ENCODE results near the gene TAF4B. TPM values are rescaled to one million over a fixed set of nuclear protein-coding genes. Genes with fewer than 3 reads are reported as not detected.

The TAF4B gene
- polyA plus RNA-seq, 1 of the 3 experiments (the other 2 are of a cell fraction) = 1.3 TPM

GRCh38 chr18:26207937-26208336, 18.3 kb upstream of the TAF4B start:
- Histone ChIP-seq H3K27ac (ENCODE audit: low read depth in 2 of 2, low read length in 1 of 2) (no peak overlapping the region), H3K36me3 (replicated peaks in 1 of 2; ENCODE audit: control insufficient read depth in 1 of 2, insufficient read depth in 2 of 2, low read length in 1 of 2) (no peaks in the 10 kb centered on the region), H4K20me1 (ENCODE audit: insufficient read depth) (no peaks in the 10 kb centered on the region), H3K27me3 (ENCODE audit: insufficient read depth) (no peaks in the 10 kb centered on the region), H3K9ac (no peak overlapping the region), H3K9me3 (no peaks in the 10 kb centered on the region), H3K9me2 (no peaks in the 10 kb centered on the region), H3K4me2 (no peak overlapping the region), H3K79me2 (ENCODE audit: insufficient read depth) (no peaks in the 10 kb centered on the region), H3F3A (replicated peaks; ENCODE audit: insufficient read depth) (no peaks in the 10 kb centered on the region), H3K4me1 (ENCODE audit: control insufficient read depth in 1 of 2, insufficient read depth in 2 of 2, low read depth in 1 of 2, low read length in 1 of 2) (no peaks in the 10 kb centered on the region), H3K4me3 (ENCODE audit: low read depth in 2 of 2, low read length in 1 of 2) (no peak overlapping the region), H2AFZ (ENCODE audit: low read depth) (no peak overlapping the region)
- ChIA-PET POLR2A (no interaction called here), CTCF (no interaction called here)
- DNase-seq = no peak
- WGBS (ENCODE audit: low lambda C conversion rate) = 55% methylated on average over 3 of the region's 3 CpGs
- TF ChIP-seq RXRA (IDR thresholded peaks at IDR 0.05; ENCODE audit: borderline replicate concordance, low read depth) = no peak
- TF ChIP-seq TEAD4 (IDR thresholded peaks at IDR 0.05; ENCODE audit: borderline replicate concordance, insufficient read depth) = no peak
- no peak for TF ChIP-seq POLR2AphosphoS5 (IDR thresholded peaks at IDR 0.05; ENCODE audit: low read depth, low read length)
- TF ChIP-seq RAD21 (IDR thresholded peaks at IDR 0.05; ENCODE audit: low read length) = no peak
- no peak for TF ChIP-seq NFIC (IDR thresholded peaks at IDR 0.05; ENCODE audit: borderline replicate concordance)
- TF ChIP-seq ELF1 (IDR thresholded peaks at IDR 0.05) = no peak
- TF ChIP-seq, protein P1, sequence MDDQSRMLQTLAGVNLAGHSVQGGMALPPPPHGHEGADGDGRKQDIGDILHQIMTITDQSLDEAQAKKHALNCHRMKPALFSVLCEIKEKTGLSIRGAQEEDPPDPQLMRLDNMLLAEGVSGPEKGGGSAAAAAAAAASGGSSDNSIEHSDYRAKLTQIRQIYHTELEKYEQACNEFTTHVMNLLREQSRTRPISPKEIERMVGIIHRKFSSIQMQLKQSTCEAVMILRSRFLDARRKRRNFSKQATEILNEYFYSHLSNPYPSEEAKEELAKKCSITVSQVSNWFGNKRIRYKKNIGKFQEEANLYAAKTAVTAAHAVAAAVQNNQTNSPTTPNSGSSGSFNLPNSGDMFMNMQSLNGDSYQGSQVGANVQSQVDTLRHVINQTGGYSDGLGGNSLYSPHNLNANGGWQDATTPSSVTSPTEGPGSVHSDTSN (IDR thresholded peaks at IDR 0.05) = no peak
- TF ChIP-seq, protein P2, sequence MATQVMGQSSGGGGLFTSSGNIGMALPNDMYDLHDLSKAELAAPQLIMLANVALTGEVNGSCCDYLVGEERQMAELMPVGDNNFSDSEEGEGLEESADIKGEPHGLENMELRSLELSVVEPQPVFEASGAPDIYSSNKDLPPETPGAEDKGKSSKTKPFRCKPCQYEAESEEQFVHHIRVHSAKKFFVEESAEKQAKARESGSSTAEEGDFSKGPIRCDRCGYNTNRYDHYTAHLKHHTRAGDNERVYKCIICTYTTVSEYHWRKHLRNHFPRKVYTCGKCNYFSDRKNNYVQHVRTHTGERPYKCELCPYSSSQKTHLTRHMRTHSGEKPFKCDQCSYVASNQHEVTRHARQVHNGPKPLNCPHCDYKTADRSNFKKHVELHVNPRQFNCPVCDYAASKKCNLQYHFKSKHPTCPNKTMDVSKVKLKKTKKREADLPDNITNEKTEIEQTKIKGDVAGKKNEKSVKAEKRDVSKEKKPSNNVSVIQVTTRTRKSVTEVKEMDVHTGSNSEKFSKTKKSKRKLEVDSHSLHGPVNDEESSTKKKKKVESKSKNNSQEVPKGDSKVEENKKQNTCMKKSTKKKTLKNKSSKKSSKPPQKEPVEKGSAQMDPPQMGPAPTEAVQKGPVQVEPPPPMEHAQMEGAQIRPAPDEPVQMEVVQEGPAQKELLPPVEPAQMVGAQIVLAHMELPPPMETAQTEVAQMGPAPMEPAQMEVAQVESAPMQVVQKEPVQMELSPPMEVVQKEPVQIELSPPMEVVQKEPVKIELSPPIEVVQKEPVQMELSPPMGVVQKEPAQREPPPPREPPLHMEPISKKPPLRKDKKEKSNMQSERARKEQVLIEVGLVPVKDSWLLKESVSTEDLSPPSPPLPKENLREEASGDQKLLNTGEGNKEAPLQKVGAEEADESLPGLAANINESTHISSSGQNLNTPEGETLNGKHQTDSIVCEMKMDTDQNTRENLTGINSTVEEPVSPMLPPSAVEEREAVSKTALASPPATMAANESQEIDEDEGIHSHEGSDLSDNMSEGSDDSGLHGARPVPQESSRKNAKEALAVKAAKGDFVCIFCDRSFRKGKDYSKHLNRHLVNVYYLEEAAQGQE (IDR thresholded peaks at IDR 0.05; ENCODE audit: low read depth, low read length) = no peak
- no peak for TF ChIP-seq MAX (IDR thresholded peaks at IDR 0.05; ENCODE audit: low read depth)
- no peak for TF ChIP-seq GABPA (IDR thresholded peaks at IDR 0.05; ENCODE audit: low read depth)
- no peak for TF ChIP-seq CHD2 (IDR thresholded peaks at IDR 0.05; ENCODE audit: low read length, partially characterized antibody)
- no peak for TF ChIP-seq RFX5 (IDR thresholded peaks at IDR 0.05; ENCODE audit: low read length)
- TF ChIP-seq MXI1 (IDR thresholded peaks at IDR 0.05; ENCODE audit: low read depth, low read length) = no peak
- TF ChIP-seq YY1 (IDR thresholded peaks at IDR 0.05; ENCODE audit: low read depth) = no peak

GRCh38 chr18:26208977-26209376, 17.3 kb upstream of the TAF4B start:
- no peak for DNase-seq
- H3K27me3 ChIP-seq (ENCODE audit: insufficient read depth) = no peaks in the 10 kb centered on the region
- 62% methylated on average over 2 of the region's 2 CpGs for WGBS (ENCODE audit: low lambda C conversion rate)
- POLR2A ChIA-PET = no interaction called here
- no peaks in the 10 kb centered on the region for H3K9me2 ChIP-seq
- H4K20me1 ChIP-seq (ENCODE audit: insufficient read depth) = no peaks in the 10 kb centered on the region
- H3K9me3 ChIP-seq = no peaks in the 10 kb centered on the region
- H2AFZ ChIP-seq (ENCODE audit: low read depth) = no peak overlapping the region
- no peaks in the 10 kb centered on the region for H3K4me1 ChIP-seq (ENCODE audit: control insufficient read depth in 1 of 2, insufficient read depth in 2 of 2, low read depth in 1 of 2, low read length in 1 of 2)
- H3F3A ChIP-seq (replicated peaks; ENCODE audit: insufficient read depth) = no peaks in the 10 kb centered on the region
- H3K36me3 ChIP-seq (replicated peaks in 1 of 2; ENCODE audit: control insufficient read depth in 1 of 2, insufficient read depth in 2 of 2, low read length in 1 of 2) = no peaks in the 10 kb centered on the region
- H3K27ac ChIP-seq (ENCODE audit: low read depth in 2 of 2, low read length in 1 of 2) = no peak overlapping the region
- no peak overlapping the region for H3K4me3 ChIP-seq (ENCODE audit: low read depth in 2 of 2, low read length in 1 of 2)
- H3K4me2 ChIP-seq = no peak overlapping the region
- no peaks in the 10 kb centered on the region for H3K79me2 ChIP-seq (ENCODE audit: insufficient read depth)
- no peak overlapping the region for H3K9ac ChIP-seq
- CTCF ChIA-PET = interaction anchor here (0.6 kb wide), 1 partner anchor 42 kb away, joined by 3 read pairs; no protein-coding TSS in a partner anchor
- no peak for TF ChIP-seq EP300 (IDR thresholded peaks at IDR 0.05; ENCODE audit: borderline replicate concordance in 1 of 2, low read depth in 1 of 2, low read length in 1 of 2)
- TF ChIP-seq, protein P2 (IDR thresholded peaks at IDR 0.05; ENCODE audit: low read depth, low read length) = no peak
- no peak for TF ChIP-seq TEAD4 (IDR thresholded peaks at IDR 0.05; ENCODE audit: borderline replicate concordance, insufficient read depth)
- no peak for TF ChIP-seq JUND (IDR thresholded peaks at IDR 0.05)
- TF ChIP-seq USF2 (IDR thresholded peaks at IDR 0.05; ENCODE audit: borderline replicate concordance, low read depth, low read length) = no peak
- TF ChIP-seq FOSL2 (IDR thresholded peaks at IDR 0.05; ENCODE audit: borderline replicate concordance, low read depth) = no peak

All from SK-N-SH (cell line).